ENCODE measurements around the gene HOXC10.

Gene HOXC10

GRCh38 chr12:53977596-53978445 lies 7.1 kb upstream of the HOXC10 start:
- DNase-seq, result no peak

- no peak for DNase-seq
Observed at GRCh38 chr12:53978477-53979356, 6.2 kb upstream of the HOXC10 start.

GRCh38 chr12:53980104-53980801 lies 4.7 kb upstream of the HOXC10 start:
- no peak for DNase-seq

GRCh38 chr12:53980802-53981496 lies 4.0 kb upstream of the HOXC10 start:
- DNase-seq, result no peak

- no peak for DNase-seq
Observed at GRCh38 chr12:53981634-53982565, 3.0 kb upstream of the HOXC10 start.

GRCh38 chr12:53982648-53983567 lies 2.0 kb upstream of the HOXC10 start:
- no peak for DNase-seq

GRCh38 chr12:53983568-53983949 lies 1.4 kb upstream of the HOXC10 start:
- DNase-seq, result no peak

GRCh38 chr12:53983950-53984572 lies 885 bp upstream of the HOXC10 start:
- no peak for DNase-seq

- no peak for DNase-seq
Observed at GRCh38 chr12:53985692-53985993, 697 bp downstream of the HOXC10 start.

- DNase-seq, result no peak
Observed at GRCh38 chr12:53985994-53986685, 1.2 kb downstream of the HOXC10 start.

- DNase-seq, result no peak
Observed at GRCh38 chr12:53986686-53987483, 1.9 kb downstream of the HOXC10 start.

GRCh38 chr12:53987787-53988230 lies 2.9 kb downstream of the HOXC10 start:
- no peak for DNase-seq

- no peak for DNase-seq
Observed at GRCh38 chr12:53988541-53989226, 3.7 kb downstream of the HOXC10 start.

- no peak for DNase-seq
Observed at GRCh38 chr12:53989227-53990113, 4.5 kb downstream of the HOXC10 start.

- DNase-seq, result no peak
Observed at GRCh38 chr12:53990311-53991076, 5.5 kb downstream of the HOXC10 start.

GRCh38 chr12:53991077-53991460 lies 6.1 kb downstream of the HOXC10 start:
- no peak for DNase-seq
